Upper lobe of left lung (tissue), 6 donors: ENCODE measurements around the gene ADCY6. TPM values are rescaled to one million over a fixed set of nuclear protein-coding genes. Genes with fewer than 3 reads are reported as not detected.

Experiments used
- ATAC-seq, 2 donors: fragments of 200-7000 bp; cut with Tn5 transposase; one replicate each; pipeline ENCODE4 v1.9.1; 2022; ENCODE audit warnings: mild to moderate bottlenecking in 2 of 2, moderate library complexity in 2 of 2; ENCODE audit not compliant: low FRiP score in 2 of 2
- DNase-seq, 2 donors: peaks; one replicate each; pipeline ENCODE4 v3.0.0-alpha.2; 2019 to 2020
- H3K27ac ChIP-seq, 4 donors: fragments of 200-600 bp; sonication (generic); one replicate each; pipeline ENCODE4 v1.5.1; 2016 to 2019
- H3K27me3 ChIP-seq, 4 donors: fragments of 200-600 bp; sonication (generic); one replicate each; pipeline ENCODE4 v1.5.1; 2017 to 2019
- H3K36me3 ChIP-seq, 4 donors: fragments of 200-600 bp; sonication (generic); one replicate each; pipeline ENCODE4 v1.5.1; 2016 to 2019
- H3K4me1 ChIP-seq, 4 donors: fragments of 200-600 bp; sonication (generic); one replicate each; pipeline ENCODE4 v1.5.1; 2018 to 2019
- H3K4me3 ChIP-seq, 4 donors: fragments of 200-600 bp; sonication (generic); one replicate each; pipeline ENCODE4 v1.5.1; 2017 to 2019; ENCODE audit warnings: mild to moderate bottlenecking in 2 of 4, moderate library complexity in 1 of 4
- H3K9me3 ChIP-seq, 4 donors: fragments of 200-600 bp; sonication (generic); one replicate each; pipeline ENCODE4 v1.5.1; 2018 to 2019
- EP300 ChIP-seq, 4 donors: sonication (generic); formaldehyde crosslinking; IDR thresholded peaks; one replicate each; pipeline ENCODE4 v1.5.1; 2017; ENCODE audit warnings: antibody characterized with exemption in 4 of 4, control low read depth in 2 of 4
- POLR2A ChIP-seq, 4 donors: fragments of 450-650 bp; IDR thresholded peaks; one replicate each; pipeline ENCODE4 v1.5.1; 2016 to 2017; ENCODE audit warnings: antibody characterized with exemption in 4 of 4, mild to moderate bottlenecking in 2 of 4
- POLR2AphosphoS5 ChIP-seq, 2 donors: sonication (generic); formaldehyde crosslinking; IDR thresholded peaks; one replicate each; pipeline ENCODE4 v1.5.1; 2017; ENCODE audit warnings: antibody characterized with exemption in 2 of 2
- WGBS, 2 donors: methylation state at CpG; one replicate each; pipeline ENCODE4 v1.1.5; 2017 to 2018; 5-methylcytosine and 5-hydroxymethylcytosine counted together
- total RNA-seq, 6 donors: library from RNA; depleted of rRNA in 4 of 6; stranded (reverse); fragments of >200 nt in 4 of 6; gene quantifications; one replicate each; pipeline versions ENCODE4 v1.1.0 to v1.2.1, GENCODE V29; 2016 to 2021
- TF ChIP-seq, protein P1 (sequence below), 6 experiments: fragments of 450-650 bp in 4 of 6; fragments of 200-600 bp in 2 of 6; sonication (generic) in 2 of 6; IDR thresholded peaks; one replicate each; pipeline ENCODE4 v1.5.1; 2016 to 2019; ENCODE audit warnings: antibody characterized with exemption in 6 of 6
- donor health status: DM: no; HTN: no; CAD: no; lungs with moderate emphysema.
- donor health status: DM: no; HTN: yes; CAD: no; lungs with severe emphysema.

Gene ADCY6
- total RNA-seq, 6 donors from 2014 or later = 26.0 to 113 (median 35.1) TPM

- H3K27me3 ChIP-seq = no peaks in the 10 kb centered on the region
- peak in 1 of 2 donors; percentile 78 for DNase-seq
- H3K36me3 ChIP-seq = peaks cover 0 to 65% (median 48%) of the 10 kb centered on the region in 4 donors
- no peaks in the 10 kb centered on the region for H3K9me3 ChIP-seq
- WGBS, 2 donors = 90 to 96% methylated on average over 21 to 28 of the region's 29 CpGs
- no peak overlapping the region for H3K27ac ChIP-seq
- ATAC-seq = no peak
- TF ChIP-seq POLR2A (IDR thresholded peaks at IDR 0.05) (no peak), EP300 (IDR thresholded peaks at IDR 0.05) (no peak), POLR2AphosphoS5 (IDR thresholded peaks at IDR 0.05) (no peak)
- TF ChIP-seq, protein P1, sequence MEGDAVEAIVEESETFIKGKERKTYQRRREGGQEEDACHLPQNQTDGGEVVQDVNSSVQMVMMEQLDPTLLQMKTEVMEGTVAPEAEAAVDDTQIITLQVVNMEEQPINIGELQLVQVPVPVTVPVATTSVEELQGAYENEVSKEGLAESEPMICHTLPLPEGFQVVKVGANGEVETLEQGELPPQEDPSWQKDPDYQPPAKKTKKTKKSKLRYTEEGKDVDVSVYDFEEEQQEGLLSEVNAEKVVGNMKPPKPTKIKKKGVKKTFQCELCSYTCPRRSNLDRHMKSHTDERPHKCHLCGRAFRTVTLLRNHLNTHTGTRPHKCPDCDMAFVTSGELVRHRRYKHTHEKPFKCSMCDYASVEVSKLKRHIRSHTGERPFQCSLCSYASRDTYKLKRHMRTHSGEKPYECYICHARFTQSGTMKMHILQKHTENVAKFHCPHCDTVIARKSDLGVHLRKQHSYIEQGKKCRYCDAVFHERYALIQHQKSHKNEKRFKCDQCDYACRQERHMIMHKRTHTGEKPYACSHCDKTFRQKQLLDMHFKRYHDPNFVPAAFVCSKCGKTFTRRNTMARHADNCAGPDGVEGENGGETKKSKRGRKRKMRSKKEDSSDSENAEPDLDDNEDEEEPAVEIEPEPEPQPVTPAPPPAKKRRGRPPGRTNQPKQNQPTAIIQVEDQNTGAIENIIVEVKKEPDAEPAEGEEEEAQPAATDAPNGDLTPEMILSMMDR (IDR thresholded peaks at IDR 0.05) = no peak
- no peak overlapping the region for H3K4me3 ChIP-seq
- peaks cover 8 to 18% (median 14%) of the 10 kb centered on the region in 4 donors for H3K4me1 ChIP-seq
Measured at GRCh38 chr12:48775991-48776649, 12.8 kb downstream of the ADCY6 start.

GRCh38 chr12:48775299-48775698 is 13.6 kb downstream of the ADCY6 start:
- no peaks in the 10 kb centered on the region for H3K9me3 ChIP-seq
- 93 to 98% methylated on average over 4 to 8 of the region's 8 CpGs for WGBS, 2 donors
- H3K4me3 ChIP-seq = no peak overlapping the region
- H3K27me3 ChIP-seq = no peaks in the 10 kb centered on the region
- H3K36me3 ChIP-seq = peaks cover 3 to 74% (median 53%) of the 10 kb centered on the region in 4 donors
- no peak for ATAC-seq
- DNase-seq = no peak
- H3K27ac ChIP-seq = no peak overlapping the region
- no peak for TF ChIP-seq POLR2A (IDR thresholded peaks at IDR 0.05)
- TF ChIP-seq POLR2AphosphoS5 (IDR thresholded peaks at IDR 0.05) = no peak
- peaks cover 1 to 10% (median 6%) of the 10 kb centered on the region in 4 donors for H3K4me1 ChIP-seq

- no peaks in the 10 kb centered on the region for H3K9me3 ChIP-seq
- peaks cover 3 to 78% (median 55%) of the 10 kb centered on the region in 4 donors for H3K36me3 ChIP-seq
- DNase-seq (no peak), ATAC-seq (no peak)
- no peak overlapping the region for H3K4me3 ChIP-seq
- H3K27me3 ChIP-seq = no peaks in the 10 kb centered on the region
- H3K27ac ChIP-seq = no peak overlapping the region
- H3K4me1 ChIP-seq = peaks cover 0 to 3% (median 1%) of the 10 kb centered on the region in 4 donors
- TF ChIP-seq POLR2AphosphoS5 (IDR thresholded peaks at IDR 0.05) = no peak
- TF ChIP-seq POLR2A (IDR thresholded peaks at IDR 0.05) = no peak
- no peak for TF ChIP-seq EP300 (IDR thresholded peaks at IDR 0.05)
- TF ChIP-seq, protein P1 (IDR thresholded peaks at IDR 0.05) = no peak
- WGBS, 2 donors = 37 to 62% methylated on average over 2 of the region's 2 CpGs
Measured at GRCh38 chr12:48774516-48774915, 14.4 kb downstream of the ADCY6 start.

DNA sequence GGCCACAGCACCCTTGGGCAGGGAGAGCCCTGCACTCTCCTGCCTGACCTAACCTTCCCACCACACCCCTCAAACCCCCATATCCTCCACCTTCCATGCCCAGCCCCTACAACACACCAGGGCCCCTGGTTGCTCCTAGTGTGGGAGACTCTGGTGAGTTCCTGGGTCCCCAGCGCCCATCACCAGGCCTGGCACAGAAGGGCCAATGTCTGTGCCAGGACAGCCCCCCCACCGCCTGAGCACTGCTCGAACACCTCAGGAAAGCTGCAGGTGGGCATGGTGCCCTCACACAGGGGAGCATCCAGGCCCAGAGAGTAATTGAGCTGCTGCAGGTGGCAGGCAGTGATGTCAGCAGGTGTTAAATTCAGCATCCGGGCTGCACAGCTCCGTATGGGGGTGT is 15.2 kb downstream of the ADCY6 start:
- Histone ChIP-seq H3K9me3 (no peaks in the 10 kb centered on the region), H3K27me3 (no peaks in the 10 kb centered on the region), H3K27ac (no peak overlapping the region), H3K4me1 (no peaks in the 10 kb centered on the region), H3K36me3 (peaks cover 3 to 84% (median 59%) of the 10 kb centered on the region in 4 donors), H3K4me3 (no peak overlapping the region)
- TF ChIP-seq, protein P1 (IDR thresholded peaks at IDR 0.05) = no peak
- TF ChIP-seq POLR2AphosphoS5 (IDR thresholded peaks at IDR 0.05) (no peak), POLR2A (IDR thresholded peaks at IDR 0.05) (no peak), EP300 (IDR thresholded peaks at IDR 0.05) (no peak)
- ATAC-seq = no peak
- no peak for DNase-seq
- 92 to 94% methylated on average over 3 to 4 of the region's 5 CpGs for WGBS, 2 donors

GRCh38 chr12:48771588-48772112 is 17.2 kb downstream of the ADCY6 start:
- 93% methylated on average over 13 of the region's 13 CpGs for WGBS, 2 donors
- no peaks in the 10 kb centered on the region for H3K27me3 ChIP-seq
- H3K9me3 ChIP-seq = no peaks in the 10 kb centered on the region
- ATAC-seq = no peak
- H3K27ac ChIP-seq = no peak overlapping the region
- peaks cover 3 to 87% (median 68%) of the 10 kb centered on the region in 4 donors for H3K36me3 ChIP-seq
- TF ChIP-seq POLR2AphosphoS5 (IDR thresholded peaks at IDR 0.05) (no peak), EP300 (IDR thresholded peaks at IDR 0.05) (no peak), POLR2A (IDR thresholded peaks at IDR 0.05) (no peak)
- TF ChIP-seq, protein P1 (IDR thresholded peaks at IDR 0.05) = no peak
- no peak overlapping the region for H3K4me3 ChIP-seq
- peaks cover 0 to 4% (median 0%) of the 10 kb centered on the region in 4 donors for H3K4me1 ChIP-seq
- no peak for DNase-seq
